ENCODE results near the gene RAB25.

The RAB25 gene

GRCh38 chr1:156081180-156081916 lies 20.4 kb downstream of the RAB25 start:
- Histone ChIP-seq H3K36me3 (peaks cover 51% of the 10 kb centered on the region), H3K9me3 (ENCODE audit: severe bottlenecking) (no peaks in the 10 kb centered on the region), H3K27me3 (ENCODE audit: insufficient read depth, low read depth, severe bottlenecking) (no peaks in the 10 kb centered on the region), H3K27ac (peak overlapping the region; percentile 89), H3K4me3 (ENCODE audit: low read depth, low read length) (peak overlapping the region; percentile 70)
- DNase-seq: no peak
- TF ChIP-seq, protein P1, sequence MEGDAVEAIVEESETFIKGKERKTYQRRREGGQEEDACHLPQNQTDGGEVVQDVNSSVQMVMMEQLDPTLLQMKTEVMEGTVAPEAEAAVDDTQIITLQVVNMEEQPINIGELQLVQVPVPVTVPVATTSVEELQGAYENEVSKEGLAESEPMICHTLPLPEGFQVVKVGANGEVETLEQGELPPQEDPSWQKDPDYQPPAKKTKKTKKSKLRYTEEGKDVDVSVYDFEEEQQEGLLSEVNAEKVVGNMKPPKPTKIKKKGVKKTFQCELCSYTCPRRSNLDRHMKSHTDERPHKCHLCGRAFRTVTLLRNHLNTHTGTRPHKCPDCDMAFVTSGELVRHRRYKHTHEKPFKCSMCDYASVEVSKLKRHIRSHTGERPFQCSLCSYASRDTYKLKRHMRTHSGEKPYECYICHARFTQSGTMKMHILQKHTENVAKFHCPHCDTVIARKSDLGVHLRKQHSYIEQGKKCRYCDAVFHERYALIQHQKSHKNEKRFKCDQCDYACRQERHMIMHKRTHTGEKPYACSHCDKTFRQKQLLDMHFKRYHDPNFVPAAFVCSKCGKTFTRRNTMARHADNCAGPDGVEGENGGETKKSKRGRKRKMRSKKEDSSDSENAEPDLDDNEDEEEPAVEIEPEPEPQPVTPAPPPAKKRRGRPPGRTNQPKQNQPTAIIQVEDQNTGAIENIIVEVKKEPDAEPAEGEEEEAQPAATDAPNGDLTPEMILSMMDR (IDR thresholded peaks at IDR 0.05; ENCODE audit: low read depth, low read length): no peak

- H3K27me3 ChIP-seq (ENCODE audit: insufficient read depth, low read depth, severe bottlenecking): no peaks in the 10 kb centered on the region
- no peaks in the 10 kb centered on the region for H3K9me3 ChIP-seq (ENCODE audit: severe bottlenecking)
- DNase-seq: no peak
- TF ChIP-seq, protein P1 (IDR thresholded peaks at IDR 0.05; ENCODE audit: low read depth, low read length): no peak
- H3K4me3 ChIP-seq (ENCODE audit: low read depth, low read length): peak overlapping the region; percentile 70
- H3K36me3 ChIP-seq: peaks cover 48% of the 10 kb centered on the region
- peak overlapping the region; percentile 89 for H3K27ac ChIP-seq
Measured at GRCh38 chr1:156081917-156082308, 21.0 kb downstream of the RAB25 start.

GRCh38 chr1:156082309-156083091 lies 21.5 kb downstream of the RAB25 start, which contains the start of gene MEX3A:
Gene MEX3A, minus strand, starts transcription at chr1:156082465. Its CDS starts 467 bp downstream, at chr1:156081998.
- DNase-seq: peak; percentile 98
- TF ChIP-seq, protein P1 (IDR thresholded peaks at IDR 0.05; ENCODE audit: low read depth, low read length): no peak
- no peaks in the 10 kb centered on the region for H3K9me3 ChIP-seq (ENCODE audit: severe bottlenecking)
- no peaks in the 10 kb centered on the region for H3K27me3 ChIP-seq (ENCODE audit: insufficient read depth, low read depth, severe bottlenecking)
- H3K27ac ChIP-seq: peak within 1 kb of the TSS; percentile 89
- H3K4me3 ChIP-seq (ENCODE audit: low read depth, low read length): peak within 1 kb of the TSS; percentile 70
- peaks cover 42% of the 10 kb centered on the region for H3K36me3 ChIP-seq

- Histone ChIP-seq H3K27me3 (ENCODE audit: insufficient read depth, low read depth, severe bottlenecking) (no peaks in the 10 kb centered on the region), H3K36me3 (peaks cover 39% of the 10 kb centered on the region), H3K27ac (peak overlapping the region; percentile 89), H3K4me3 (ENCODE audit: low read depth, low read length) (peak overlapping the region; percentile 70), H3K9me3 (ENCODE audit: severe bottlenecking) (no peaks in the 10 kb centered on the region)
- DNase-seq: no peak
- TF ChIP-seq, protein P1 (IDR thresholded peaks at IDR 0.05; ENCODE audit: low read depth, low read length): no peak
Measured at GRCh38 chr1:156083800-156084790, 23.1 kb downstream of the RAB25 start.

GRCh38 chr1:156086256-156086662 lies 25.3 kb downstream of the RAB25 start:
- Histone ChIP-seq H3K27ac (peak overlapping the region; percentile 52), H3K27me3 (ENCODE audit: insufficient read depth, low read depth, severe bottlenecking) (no peaks in the 10 kb centered on the region), H3K9me3 (ENCODE audit: severe bottlenecking) (no peaks in the 10 kb centered on the region), H3K36me3 (peaks cover 42% of the 10 kb centered on the region), H3K4me3 (ENCODE audit: low read depth, low read length) (no peak overlapping the region)
- TF ChIP-seq, protein P1 (IDR thresholded peaks at IDR 0.05; ENCODE audit: low read depth, low read length): no peak
- DNase-seq: no peak
